ENCODE data around the gene PPFIBP2.

Gene PPFIBP2

GRCh38 chr11:7528514-7529049, 14.8 kb downstream of the PPFIBP2 start:
- DNase-seq = no peak

GRCh38 chr11:7530013-7530640, 16.3 kb downstream of the PPFIBP2 start:
- no peak for DNase-seq

GRCh38 chr11:7531011-7531410, 17.2 kb downstream of the PPFIBP2 start:
- DNase-seq = no peak

- DNase-seq = no peak
Measured at GRCh38 chr11:7532405-7533145, 18.8 kb downstream of the PPFIBP2 start.

- DNase-seq = no peak
Measured at GRCh38 chr11:7533199-7534041, 19.6 kb downstream of the PPFIBP2 start.

- DNase-seq = no peak
Measured at GRCh38 chr11:7534042-7534378, 20.2 kb downstream of the PPFIBP2 start.

- no peak for DNase-seq
Measured at GRCh38 chr11:7536100-7536499, 22.3 kb downstream of the PPFIBP2 start.

GRCh38 chr11:7537265-7537664, 23.5 kb downstream of the PPFIBP2 start:
- DNase-seq = no peak

- DNase-seq = no peak
Measured at GRCh38 chr11:7538031-7538430, 24.2 kb downstream of the PPFIBP2 start.

GRCh38 chr11:7538466-7539454, 25.0 kb downstream of the PPFIBP2 start:
- no peak for DNase-seq

GRCh38 chr11:7540830-7541555, 27.2 kb downstream of the PPFIBP2 start:
- no peak for DNase-seq

- no peak for DNase-seq
Measured at GRCh38 chr11:7543302-7543701, 29.5 kb downstream of the PPFIBP2 start.

GRCh38 chr11:7544021-7544420, 30.2 kb downstream of the PPFIBP2 start:
- no peak for DNase-seq

- no peak for DNase-seq
Measured at GRCh38 chr11:7545611-7546010, 31.8 kb downstream of the PPFIBP2 start.

- DNase-seq = no peak
Measured at GRCh38 chr11:7546324-7546791, 32.6 kb downstream of the PPFIBP2 start.

- DNase-seq = no peak
Measured at GRCh38 chr11:7547687-7548086, 33.9 kb downstream of the PPFIBP2 start.

GRCh38 chr11:7548659-7549274, 35.0 kb downstream of the PPFIBP2 start:
- no peak for DNase-seq

GRCh38 chr11:7549681-7550080, 35.9 kb downstream of the PPFIBP2 start:
- DNase-seq = no peak

GRCh38 chr11:7551571-7551970, 37.8 kb downstream of the PPFIBP2 start:
- no peak for DNase-seq

- DNase-seq = no peak
Measured at GRCh38 chr11:7552666-7553065, 38.9 kb downstream of the PPFIBP2 start.

Measured in MV-4-11 (cell line).